Effector CD4-positive, alpha-beta T cell (primary cell): ENCODE measurements around the gene HESX1. TPM values are rescaled to one million over a fixed set of nuclear protein-coding genes. Genes with fewer than 3 reads are reported as not detected.

ENCODE experiments used
- DNase-seq: peaks from one replicate; pipeline ENCODE4 v3.0.0-alpha.2; 2020
- total RNA-seq: gene quantifications from one replicate; lab custom pipeline; 2026; lab: John Stamatoyannopoulos, UW

HESX1 gene
- not detected for total RNA-seq

- no peak for DNase-seq
Measured at GRCh38 chr3:57199895-57200297, at the start of gene HESX1. Gene HESX1, minus strand, starts transcription at chr3:57199978. Its CDS starts 60 bp downstream, at chr3:57199918.

DNA sequence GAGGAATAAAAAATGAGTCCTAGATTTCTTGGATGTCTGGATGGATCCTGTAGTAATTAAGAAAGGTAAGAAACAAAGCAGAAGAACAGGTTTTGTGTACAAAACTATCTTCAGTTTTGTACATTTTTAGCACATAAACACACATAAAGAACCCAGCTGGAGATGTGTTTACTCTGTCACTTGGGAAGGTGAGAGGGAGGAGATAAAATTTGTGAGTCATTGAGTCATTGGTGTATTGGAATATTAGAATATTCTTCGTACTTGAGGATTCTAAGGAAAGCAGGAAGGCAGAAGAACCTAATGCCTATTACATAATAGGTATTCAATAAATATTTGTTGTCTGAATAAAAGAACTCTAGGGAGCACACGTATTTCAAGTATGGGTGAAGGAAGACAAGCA lies 45.2 kb upstream of the HESX1 start:
- no peak for DNase-seq

DNA sequence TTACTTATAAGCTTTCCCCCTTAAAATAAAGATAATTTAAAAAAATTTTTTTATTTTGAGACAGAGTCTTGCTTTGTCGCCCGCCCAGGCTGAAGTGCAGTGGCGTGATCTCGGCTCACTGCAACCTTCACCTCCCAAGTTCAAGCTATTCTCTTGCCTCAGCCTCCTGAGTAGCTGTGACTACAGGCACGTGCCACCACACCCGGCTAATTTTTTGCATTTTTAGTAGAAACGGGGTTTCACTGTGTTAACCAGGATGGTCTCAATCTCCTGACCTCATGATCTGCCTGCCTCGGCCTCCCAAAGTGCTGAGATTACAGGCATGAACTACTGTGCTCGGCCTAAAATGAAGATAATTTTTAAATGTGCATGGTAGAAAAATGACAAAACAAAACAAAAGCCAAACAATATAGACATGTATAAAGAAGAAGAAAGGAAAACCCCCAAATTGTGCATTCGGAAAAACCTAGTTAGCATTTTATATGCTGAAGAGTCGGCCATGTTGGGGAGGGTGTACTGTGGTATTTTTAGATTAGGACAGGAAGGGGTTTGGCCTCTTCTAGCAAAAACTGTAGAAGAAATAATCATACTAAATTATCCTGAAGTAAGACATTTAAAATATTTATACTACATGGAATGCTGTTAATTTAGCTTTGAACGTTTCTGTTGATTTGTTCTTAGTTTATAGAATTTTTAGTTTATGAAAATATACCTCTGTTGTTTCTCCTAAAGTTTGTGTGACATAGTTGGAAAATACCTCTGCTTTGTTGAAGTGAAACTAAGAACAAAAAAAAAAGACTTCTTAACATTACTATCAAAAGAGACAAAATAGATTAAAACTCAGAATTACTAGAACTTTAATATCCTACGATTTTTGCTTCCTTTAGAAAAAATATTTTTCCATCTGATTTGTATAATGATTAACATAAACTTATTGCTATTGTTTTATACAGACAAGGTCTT lies 35.1 kb upstream of the HESX1 start:
- no peak for DNase-seq

- DNase-seq = no peak
Measured at GRCh38 chr3:57233799-57234198, 34.0 kb upstream of the HESX1 start.

DNA sequence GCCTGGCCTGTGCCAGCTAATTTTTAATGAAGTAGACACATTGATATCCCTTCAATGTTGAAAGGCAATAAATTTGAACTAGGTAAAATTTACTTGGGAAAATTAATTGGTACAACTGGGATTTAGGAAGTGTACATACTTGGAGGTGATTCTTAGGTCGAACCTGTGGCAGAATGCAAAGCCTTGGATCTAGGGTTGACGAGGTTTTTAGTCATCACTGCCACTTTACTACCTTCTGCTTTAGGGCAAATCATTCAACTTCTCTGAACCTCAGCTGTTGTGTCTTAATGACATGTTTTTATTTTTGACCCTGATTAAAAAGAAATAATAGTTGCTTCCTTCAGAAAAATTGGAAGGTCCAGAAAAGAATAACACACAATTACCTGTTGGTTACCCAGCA lies 30.2 kb upstream of the HESX1 start:
- no peak for DNase-seq

DNA sequence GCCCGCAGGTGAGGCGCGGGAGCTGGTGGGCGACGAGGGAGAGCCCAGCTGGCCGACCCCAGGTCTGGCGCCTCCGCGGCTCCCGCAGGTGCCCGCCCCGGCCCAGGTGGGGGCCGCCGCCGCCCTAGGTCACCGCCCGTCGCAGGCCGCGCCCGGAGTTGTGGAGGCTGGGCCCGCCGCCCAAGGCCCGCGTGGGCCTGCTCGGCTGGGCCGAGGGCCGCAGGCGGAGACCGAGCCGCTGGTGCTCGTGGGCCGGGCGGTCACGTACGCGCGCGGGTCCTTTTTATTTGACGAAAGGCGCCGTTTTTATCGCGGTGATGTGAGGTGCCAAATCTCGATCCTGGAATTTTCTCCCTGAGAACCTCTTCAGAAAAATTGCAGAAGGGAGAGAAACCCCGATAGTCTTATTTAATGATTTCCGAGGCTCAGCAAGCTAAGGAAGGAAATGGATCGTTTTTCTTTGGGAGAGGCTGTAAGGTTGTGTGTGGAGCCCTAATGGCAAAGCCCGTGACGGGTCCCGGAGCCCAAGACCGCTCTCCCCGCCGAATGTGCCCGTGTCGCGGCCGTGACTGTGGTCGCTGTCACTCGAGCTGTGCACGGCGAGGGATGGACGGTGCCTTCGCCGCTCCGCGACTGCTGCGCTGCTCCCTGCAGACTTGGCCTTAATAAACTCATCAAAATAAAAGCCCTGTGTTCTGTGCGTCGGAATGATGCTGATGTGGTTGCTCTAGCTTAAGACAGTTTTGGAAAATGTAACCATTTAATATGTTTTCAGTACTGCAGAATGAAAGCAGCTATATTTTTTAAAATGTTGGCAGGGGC lies 28.4 kb upstream of the HESX1 start:
- peak; percentile 19 for DNase-seq

- DNase-seq = peak; percentile 79
Measured at GRCh38 chr3:57227204-57227929, 27.6 kb upstream of the HESX1 start, which contains the start of gene APPL1. Gene APPL1, plus strand, starts transcription at chr3:57227729. Its CDS starts 155 bp downstream, at chr3:57227884.

- no peak for DNase-seq
Measured at GRCh38 chr3:57226176-57226575, 26.4 kb upstream of the HESX1 start.

GRCh38 chr3:57224856-57225255 lies 25.1 kb upstream of the HESX1 start:
- DNase-seq = no peak

GRCh38 chr3:57221883-57222282 lies 22.1 kb upstream of the HESX1 start:
- DNase-seq = no peak

DNA sequence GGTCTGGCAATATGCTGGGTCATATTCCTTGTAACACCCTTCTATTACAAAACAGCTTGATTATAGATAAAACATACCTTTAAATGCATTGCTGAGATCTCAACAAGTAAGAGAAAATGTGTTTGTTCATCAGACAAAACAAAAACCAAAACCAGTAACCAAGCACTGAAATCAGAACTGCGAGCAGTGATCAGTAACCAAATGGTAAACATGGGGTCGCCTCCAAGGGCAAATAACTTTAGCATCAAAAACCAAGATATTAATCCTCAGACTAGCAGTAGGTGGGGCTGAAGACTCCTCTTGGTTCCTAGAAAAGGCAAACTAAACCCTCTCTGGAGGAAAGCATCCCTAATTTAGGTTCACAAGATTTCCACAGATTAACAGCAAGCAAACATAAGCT lies 6.6 kb upstream of the HESX1 start:
- no peak for DNase-seq

DNA sequence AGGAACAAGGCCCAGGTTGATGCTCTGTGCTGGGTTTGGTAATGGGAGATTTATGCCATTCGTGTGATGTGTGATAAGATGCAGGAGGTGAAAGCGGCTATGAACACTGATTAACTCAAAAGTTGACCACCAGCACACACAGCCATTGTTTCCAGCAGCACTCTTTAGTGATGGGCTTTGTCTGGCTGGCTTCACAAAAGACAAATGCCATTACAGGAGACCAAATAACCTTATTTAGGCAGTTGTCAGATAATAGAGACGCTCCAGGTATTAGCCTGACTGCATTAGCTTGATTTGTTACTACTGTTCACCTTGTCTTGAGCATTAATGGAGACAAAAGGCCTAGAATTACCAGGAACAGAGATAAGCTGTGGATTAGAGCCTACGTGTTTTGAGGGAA lies 5.1 kb downstream of the HESX1 start:
- no peak for DNase-seq

DNA sequence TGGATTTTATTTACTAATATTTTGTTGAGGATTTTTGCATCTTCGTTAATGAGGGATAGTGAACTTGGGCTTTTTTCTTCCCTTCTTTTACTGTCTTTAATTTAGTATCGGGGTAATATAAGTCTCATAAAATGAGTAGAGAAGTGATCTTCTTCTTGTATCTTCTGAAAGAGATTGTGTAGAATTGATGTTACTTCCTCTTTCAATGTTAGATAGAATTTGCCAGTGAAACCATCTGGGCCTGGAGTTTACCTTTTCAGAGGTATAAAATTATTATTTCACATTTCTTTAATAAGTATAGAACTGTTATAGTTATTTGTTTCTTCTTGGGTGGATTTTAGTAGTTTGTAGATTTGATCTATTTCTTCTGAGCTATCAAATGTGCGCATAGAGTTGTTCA lies 7.8 kb downstream of the HESX1 start:
- DNase-seq = no peak

DNA sequence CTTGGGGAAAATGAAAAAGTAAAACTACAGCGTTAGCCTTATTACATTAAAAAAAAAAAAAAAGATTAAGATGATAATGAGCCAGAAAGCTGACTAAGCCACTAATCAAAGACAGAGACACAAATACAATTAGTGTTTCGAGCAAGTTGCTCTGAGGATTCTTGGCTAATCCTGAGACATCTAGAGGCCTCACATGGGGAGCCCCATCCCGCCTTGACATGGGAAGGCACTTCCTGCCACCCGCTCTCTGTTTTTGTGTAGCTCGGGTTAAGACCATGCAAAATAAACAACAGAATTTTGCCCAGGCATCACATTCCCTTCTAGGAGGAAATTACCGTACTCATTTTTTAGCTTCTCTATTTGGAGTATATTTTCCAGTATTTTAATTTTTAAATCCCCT lies 15.3 kb downstream of the HESX1 start:
- DNase-seq = no peak

GRCh38 chr3:57179580-57180410 lies 20.0 kb downstream of the HESX1 start:
- DNase-seq = no peak

DNA sequence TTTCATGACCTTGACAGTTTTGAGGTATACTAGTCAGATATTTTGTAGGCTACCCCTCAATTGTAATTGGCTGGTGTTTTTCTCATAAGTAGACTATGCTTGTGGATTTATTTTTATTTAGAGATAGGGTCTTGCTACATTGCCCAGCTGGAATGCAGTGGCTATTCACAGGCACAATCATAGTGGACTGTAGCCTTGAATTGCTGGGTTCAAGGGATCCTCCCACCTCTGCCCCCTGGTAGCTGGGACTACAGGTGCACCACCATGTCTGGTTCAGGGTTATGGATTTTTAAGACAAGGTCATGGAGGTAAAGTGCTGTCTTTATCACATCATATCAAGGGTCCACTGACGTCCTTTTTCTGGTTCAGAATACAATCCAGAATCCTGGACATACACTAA lies 23.7 kb downstream of the HESX1 start:
- no peak for DNase-seq

- no peak for DNase-seq
Measured at GRCh38 chr3:57173687-57174086, 26.1 kb downstream of the HESX1 start.

DNA sequence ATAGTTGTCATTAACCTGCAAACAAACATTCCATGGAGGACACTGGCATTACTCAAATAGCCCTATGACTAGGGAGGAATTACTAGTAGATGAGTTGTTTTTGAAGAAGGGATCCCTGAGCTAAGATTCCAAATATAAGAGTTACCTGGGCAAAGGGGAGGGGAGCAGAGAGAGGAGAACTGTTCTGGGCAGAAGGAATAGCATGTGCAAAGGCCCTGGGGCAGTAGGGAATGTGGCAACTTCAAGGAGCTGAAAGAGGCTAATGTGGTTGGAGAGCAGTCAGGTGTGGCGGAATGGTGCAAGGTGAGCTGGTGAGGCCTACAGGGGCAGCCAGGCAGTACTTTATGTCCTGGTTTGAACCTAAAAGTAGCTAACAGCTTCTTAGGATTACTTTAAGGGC lies 28.8 kb downstream of the HESX1 start:
- DNase-seq = no peak

GRCh38 chr3:57169872-57170623 lies 29.7 kb downstream of the HESX1 start:
- DNase-seq = peak; percentile 47

DNA sequence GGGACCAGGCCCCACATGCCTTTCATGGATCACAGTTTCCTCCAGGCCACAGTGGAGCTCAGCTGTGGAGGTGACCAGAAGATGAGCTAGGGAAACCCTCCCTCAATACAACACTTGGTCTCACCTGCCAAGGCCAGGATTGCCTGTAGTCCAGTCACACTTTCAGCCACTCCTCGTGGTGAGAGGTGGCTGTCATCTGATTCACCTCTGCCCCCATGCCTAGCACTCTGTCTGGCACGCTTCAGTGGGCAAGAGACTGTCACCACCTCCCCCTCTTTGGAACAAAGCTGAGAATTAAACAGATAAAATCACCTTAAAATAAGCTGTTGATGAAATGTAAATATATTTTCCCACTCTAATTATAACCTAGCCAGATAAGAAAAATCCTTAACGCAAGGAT lies 30.7 kb downstream of the HESX1 start:
- DNase-seq = no peak

DNA sequence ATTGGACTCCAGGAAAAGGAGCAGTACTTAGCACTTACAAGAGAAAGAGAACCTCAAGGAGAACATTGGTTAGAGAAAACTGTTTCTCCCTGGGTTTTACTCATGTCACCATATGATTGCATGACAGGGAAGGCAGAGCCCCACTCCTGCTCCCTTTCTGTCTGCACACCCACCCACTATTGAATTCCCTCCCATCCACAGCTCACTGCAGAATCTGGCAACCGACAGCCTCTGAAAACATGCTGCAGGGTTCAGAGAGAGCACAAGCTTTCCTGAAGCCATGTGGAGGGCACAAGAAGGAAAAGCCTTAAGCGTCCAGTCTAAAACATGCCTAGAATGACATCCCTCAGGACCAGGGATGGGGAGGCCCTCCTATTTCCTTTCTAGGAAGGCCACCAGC lies 31.6 kb downstream of the HESX1 start:
- no peak for DNase-seq
